Cerebellar cortex (tissue), 1 donor: ENCODE results near the gene PDPR.
A peak's percentile ranks its signal among the peaks of the same experiment; 100 is the strongest.
"Not testable (repeated sequence)": the region's sequence is repeated elsewhere in the genome, so short reads cannot be mapped to it uniquely, and the experiment has no call there.

Experiments
- DNase-seq: peaks from one replicate; pipeline ENCODE4 v3.0.0-alpha.2; 2015; ENCODE audit warnings: low spot score

PDPR gene

DNA sequence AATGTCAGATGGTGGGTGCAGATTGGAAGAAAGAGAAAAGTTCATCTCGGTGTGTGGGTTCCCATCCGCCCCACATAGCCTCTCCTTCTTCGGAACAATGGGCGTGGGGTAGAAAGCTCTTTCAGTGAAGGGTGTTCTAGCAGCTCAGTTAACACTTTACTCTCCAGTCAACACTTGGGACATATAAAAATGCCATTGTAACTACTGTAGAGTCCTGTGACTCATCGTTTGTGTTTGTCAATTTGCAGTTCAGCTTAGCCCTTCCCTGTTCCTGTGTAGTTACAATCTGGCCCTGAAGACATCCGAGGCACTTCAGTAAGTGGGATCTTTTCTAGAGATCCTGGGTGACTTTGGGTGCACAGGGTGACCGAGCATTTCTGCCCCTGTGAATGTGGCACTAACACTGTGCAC is 47.9 kb downstream of the PDPR start:
- DNase-seq = no peak

DNA sequence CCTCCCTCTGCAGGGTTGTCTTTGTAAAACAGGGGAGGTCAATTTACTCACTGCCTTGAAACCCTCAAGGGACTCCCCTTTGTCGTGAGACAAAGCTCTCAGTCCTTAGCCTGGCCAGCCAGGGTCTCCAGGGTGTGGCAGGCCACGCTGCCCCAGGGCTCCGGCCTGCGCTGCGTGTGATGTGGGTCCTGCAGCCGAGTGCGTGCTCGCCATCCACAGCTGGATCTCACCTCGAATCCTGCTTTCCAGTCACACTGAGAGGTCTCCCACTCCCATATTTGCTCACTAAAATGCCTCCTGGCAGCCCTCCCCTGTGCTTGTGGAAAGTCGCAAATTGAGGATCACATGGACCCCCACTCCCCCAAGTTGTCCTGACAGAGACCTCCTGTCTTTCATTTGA is 49.5 kb downstream of the PDPR start:
- no peak for DNase-seq

DNA sequence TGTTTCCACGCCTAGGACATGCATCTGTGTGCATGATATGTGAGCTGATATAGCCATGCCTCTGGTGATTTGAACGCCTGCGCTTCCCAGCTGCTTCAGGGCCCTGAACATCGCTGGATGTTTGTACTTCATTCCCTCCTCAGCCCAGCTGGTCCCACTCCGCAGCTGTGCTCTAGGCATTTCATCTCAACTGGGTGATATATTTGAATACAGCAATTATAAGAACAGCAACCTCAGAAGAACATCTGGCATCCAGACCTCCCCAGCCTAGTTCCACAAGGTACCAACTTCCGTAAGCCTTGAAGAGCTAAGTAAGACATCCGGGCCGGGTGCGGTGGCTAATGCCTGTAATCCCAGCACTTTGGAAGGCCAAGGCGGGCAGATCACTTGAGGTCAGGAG is 52.6 kb downstream of the PDPR start:
- DNase-seq = not testable (repeated sequence)

DNA sequence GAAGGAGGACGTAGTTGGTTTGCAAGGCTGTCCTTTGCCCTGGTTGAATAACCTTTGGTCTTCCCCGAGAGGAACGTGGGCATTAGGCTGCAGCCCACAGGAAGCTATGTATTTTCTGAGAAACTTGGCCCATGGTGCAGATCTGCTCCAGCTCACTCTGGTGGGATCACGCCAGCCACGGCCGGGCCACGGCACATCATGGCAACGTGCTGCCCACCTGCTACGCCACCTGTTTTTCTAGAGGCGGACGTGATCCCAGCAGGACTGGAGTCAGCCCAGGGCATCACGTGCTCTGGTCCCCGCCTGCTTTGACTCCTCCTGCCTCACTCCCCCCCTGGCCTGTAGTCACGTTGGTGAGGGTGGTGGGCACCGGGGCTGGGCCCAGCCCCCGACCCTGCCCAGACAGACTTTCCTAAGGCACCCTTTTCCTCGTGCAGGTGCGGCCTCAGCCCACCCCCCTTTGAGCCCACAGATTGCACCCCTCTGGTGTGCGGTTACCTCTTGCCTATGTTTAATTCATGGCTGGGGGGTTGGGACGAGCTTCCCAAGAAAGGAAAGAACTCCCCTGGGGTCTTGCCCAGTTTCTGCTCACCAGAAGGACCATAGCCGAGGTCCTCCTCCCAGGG is 59.2 kb downstream of the PDPR start, which contains the start of gene CLEC18C:
TSS of gene CLEC18C (plus strand) at position 576 of the 626 bp plus-strand sequence. CDS start 492 bp downstream, outside the sequence.
- DNase-seq = peak; percentile 52

DNA sequence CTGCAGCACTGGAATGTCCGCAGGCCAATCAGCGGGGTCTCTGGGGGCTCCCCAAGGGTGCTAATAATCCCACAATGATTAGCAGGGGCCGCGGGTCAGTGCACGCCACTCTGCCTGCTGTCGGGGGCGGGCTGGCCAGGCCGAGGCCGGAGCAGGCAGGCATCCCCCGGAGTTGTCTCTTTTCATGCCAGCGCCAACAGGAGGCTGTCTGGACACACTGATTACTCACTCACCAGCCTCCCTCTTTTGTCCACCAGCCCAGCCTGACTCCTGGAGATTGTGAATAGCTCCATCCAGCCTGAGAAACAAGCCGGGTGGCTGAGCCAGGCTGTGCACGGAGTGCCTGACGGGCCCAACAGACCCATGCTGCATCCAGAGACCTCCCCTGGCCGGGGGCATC is 59.8 kb downstream of the PDPR start:
- DNase-seq = not testable (repeated sequence)

DNA sequence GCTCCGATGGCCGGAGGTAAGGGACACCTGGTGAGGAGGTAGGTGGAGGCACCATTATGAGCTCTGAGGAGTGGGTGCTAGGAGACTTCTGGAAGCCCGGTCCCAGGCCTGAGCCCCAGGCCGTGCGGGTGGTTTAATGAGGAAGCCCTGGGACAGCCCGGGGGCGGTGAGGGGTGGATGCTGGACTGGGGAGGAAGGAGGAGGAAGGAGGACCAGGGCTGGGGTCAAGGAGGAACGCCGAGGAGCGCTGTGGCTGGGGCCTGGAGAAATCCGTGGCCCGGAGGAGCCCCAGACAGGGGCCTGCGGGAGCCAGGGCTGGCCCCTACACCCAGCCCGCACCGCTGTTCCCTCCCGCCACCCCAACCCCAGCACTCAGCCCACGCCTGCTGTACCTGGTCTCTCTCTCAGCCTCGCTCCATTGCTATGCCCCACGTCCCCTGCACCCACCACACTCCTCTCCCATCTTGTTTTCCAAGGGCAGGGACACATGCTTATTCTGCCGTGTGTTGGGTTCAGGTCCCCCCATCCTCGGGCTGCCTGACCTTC is 60.3 kb downstream of the PDPR start:
- DNase-seq = not testable (repeated sequence)

DNA sequence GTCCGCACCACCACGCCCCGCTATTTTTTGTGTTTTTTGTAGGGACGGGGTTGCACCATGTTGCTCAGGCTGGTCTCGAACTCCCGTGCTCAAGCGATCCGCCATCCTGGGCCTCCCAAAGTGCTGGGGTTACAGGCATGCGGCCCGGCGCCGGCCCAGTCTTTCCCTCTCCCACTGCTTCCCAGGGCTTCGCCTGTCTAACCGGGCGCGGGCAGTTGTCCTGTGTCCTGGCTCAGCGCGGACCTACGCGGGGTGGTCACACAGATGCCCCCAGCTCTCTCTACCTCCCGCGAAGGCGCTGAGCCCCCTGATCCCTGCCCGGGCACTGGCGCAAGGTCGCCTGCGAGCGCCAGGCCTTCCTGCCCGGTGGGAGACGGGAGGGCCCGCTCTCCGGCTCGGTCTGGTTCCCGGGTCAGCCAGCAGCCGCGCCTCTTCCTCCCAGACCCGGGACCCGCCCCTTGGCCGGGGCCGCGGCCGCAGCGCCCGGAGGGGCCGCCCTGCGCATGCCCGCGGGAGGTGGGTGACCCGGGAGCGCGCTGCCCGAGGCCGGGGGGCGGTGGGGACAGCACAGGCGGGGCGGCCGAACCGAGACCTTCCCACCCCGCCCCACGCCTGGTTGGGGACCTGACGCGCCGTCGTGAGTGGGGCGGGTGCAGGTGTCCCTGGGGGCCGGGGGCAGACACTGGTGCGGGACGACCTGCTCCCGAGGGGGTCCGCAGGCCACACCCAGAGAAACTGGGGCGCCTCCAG is 73.9 kb downstream of the PDPR start:
- not testable (repeated sequence) for DNase-seq

DNA sequence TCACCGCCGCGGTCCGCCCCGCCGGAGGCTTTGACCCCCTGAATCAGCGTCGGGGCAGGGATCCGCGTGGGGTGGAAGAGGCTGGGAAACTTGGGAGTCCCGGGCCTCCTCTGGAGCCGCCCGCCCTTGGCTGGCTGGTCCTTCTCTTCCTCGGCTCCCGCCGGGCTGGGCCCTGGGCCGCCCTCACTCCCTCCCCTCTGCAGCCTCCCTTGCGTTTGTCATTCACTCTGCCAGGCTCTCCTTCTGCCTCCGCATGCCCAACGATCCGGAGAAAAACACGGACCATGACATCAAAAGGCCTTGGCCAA is 74.4 kb downstream of the PDPR start:
- not testable (repeated sequence) for DNase-seq

DNA sequence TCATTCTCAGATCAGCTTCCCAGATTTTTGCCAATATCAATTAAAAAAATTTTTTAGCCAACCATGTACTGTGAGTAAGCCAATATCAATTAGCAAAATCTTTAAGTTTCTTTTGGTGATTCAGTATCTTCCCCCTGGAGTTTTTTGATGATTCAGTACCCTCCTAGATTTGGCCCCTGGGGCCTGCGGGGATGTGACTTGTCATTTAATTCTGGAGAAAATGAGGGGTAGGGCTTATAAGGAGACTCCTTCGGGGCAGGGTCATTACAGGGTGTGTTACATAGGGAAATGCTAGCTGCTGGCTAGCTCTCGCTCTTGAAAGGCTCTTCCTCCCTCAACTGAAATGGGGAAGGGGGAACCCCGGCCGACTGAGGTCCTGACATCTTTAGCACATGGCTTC is 76.4 kb downstream of the PDPR start:
- DNase-seq = not testable (repeated sequence)

DNA sequence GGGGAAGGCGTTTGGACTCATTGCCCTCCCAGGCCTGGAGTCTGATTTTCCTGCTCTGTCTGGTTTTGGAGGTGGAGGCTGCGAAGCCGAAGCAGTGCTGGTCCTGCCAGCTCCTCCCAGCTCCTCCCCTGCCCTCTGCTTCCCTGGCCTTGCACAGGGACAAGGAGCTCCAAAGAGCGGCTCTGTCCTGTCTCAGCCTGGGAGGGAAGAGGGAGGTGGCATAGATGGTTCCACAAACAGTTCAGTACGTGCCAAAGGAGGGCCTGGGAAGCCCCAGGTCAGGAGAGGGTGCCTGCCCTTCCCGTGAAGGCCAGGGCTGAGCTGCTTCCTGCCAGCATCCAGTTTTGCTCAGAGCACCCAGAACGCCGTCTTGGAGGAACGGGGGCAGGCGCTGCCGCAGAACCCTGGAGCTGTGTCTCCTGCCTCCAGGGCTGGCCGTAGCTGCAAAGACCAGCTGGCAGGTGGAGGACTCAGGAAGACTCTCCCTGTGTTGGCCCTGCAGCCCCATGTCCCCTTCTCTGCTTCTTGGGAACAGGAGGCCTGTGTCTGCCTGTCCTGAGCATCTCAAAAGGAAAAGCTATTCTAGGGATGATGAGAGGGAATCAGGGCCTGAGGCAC is 82.7 kb downstream of the PDPR start:
- DNase-seq = peak; percentile 11

DNA sequence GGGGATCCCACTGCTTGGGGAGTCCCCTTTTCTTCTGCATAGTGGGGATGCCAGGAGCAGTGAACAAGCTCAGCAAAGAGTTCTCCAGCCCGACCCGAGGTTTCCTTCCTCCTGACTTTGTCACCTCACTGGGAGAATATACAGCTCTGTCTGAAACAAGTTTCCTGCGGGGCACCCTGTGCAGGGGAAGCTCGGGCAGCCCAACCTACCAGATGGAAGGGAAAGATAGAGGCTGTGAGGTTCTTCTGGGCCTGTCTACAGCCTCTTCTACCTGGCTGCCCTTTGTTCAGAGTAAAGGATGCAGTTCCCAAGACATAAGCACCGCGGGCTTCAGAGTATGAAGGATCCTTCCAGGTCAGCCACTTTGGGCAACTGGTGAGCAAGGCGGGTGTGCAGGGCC is 83.5 kb downstream of the PDPR start:
- DNase-seq = not testable (repeated sequence)

DNA sequence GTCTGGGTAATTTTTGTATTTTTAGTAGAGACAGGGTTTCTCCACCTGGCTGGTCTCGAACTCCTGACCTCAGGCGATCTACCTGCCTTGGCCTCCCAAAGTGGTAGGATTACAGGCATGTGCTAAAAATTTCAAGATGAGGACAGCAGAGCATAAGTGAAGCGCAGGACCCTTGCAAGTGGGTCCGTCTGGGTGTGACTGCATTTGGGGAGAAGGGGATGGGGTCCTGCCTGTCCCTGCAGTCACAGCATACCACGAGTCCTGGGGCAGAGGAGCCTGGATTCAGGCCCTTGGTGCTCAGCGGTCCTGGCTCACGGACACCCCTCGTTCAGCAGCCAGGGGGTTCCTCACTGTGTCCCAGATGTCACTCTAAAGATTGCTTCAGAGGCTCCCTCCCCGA is 84.1 kb downstream of the PDPR start:
- DNase-seq = not testable (repeated sequence)

DNA sequence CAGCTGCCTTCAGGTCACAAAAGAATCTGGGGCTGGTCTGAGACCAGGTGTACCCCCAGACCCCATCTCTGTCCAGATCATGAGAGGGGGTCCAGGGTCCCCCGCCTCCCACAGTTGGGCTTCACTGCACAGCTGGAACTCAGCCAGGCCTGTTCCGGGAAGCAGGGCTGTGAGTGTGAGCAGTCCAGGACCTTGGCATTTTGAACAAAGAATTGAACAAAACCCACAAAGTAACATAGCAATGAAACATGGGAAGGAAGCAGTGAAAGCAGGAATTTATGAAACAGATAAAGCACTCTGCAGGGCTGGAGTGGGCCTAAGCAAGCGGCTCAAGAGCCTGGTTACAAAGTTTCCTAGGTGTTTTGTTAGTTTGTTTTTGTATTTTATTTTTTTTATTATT is 84.5 kb downstream of the PDPR start:
- DNase-seq = not testable (repeated sequence)

DNA sequence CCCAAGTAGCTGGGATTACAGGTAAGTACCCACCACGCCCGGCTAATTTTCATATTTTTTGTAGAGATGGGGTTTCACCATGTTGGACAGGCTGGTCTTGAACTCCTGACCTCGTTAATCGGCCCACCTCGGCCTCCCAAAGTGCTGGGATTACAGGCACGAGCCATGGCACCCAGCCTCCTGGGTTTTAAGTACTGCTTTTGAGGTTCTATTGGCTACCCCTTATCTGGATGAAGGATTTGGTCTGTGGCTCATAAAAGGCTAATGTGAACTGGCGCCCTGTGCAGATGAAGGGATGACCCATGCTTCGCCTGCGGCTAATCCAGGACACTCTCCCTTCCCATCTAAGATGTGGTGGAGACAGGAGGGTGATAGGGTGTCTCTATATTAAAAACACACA is 85.0 kb downstream of the PDPR start:
- not testable (repeated sequence) for DNase-seq

DNA sequence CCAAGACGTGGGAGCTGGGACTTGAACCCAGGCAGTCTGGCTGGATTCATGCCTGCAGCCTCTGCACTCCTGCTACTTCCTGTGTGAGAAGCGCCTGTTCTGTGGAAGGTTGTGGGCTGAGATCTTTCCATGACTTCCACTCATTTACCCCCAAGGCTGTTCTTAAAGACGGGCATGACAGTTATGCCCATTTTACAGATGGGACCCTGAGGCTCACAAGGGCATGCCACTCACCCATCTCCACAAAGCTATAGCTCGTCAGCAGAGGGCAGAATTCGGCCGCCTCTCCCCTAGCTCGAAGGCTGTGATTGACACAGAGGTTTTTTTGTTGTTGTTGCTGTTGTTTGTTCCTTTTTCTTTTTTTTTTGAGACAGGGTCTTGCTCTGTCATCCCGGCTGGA is 85.9 kb downstream of the PDPR start:
- not testable (repeated sequence) for DNase-seq

DNA sequence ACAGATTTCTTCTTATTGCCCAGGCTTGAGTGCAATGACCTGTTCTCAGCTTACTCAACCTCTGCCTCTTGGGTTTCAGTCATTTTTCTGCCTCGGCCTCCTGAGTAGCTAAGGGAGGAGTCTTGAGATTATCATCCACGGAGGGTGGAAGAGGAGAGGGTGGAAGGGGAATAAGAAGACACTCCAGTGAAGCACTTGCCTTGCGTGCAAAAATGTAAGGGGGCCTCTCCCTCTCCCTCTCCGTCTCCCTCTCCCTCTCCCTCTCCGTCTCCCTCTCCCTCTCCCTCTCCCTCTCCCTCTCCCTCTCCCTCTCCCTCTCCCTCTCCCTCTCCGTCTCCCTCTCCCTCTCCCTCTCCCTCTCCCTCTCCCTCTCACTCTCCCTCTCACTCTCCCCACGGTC is 89.4 kb downstream of the PDPR start:
- not testable (repeated sequence) for DNase-seq

DNA sequence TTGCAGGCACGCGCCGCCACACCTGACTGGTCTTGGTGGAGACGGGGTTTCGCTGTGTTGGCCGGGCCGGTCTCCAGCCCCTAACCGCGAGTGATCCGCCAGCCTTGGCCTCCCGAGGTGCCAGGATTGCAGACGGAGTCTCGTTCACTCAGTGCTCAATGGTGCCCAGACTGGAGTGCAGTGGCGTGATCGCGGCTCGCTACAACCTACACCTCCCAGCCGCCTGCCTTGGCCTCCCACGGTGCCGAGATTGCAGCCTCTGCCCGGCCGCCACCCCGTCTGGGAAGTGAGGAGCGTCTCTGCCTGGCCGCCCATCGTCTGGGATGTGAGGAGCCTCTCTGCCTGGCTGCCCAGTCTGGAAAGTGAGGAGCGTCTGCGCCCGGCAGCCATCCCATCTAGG is 89.9 kb downstream of the PDPR start:
- DNase-seq = not testable (repeated sequence)

DNA sequence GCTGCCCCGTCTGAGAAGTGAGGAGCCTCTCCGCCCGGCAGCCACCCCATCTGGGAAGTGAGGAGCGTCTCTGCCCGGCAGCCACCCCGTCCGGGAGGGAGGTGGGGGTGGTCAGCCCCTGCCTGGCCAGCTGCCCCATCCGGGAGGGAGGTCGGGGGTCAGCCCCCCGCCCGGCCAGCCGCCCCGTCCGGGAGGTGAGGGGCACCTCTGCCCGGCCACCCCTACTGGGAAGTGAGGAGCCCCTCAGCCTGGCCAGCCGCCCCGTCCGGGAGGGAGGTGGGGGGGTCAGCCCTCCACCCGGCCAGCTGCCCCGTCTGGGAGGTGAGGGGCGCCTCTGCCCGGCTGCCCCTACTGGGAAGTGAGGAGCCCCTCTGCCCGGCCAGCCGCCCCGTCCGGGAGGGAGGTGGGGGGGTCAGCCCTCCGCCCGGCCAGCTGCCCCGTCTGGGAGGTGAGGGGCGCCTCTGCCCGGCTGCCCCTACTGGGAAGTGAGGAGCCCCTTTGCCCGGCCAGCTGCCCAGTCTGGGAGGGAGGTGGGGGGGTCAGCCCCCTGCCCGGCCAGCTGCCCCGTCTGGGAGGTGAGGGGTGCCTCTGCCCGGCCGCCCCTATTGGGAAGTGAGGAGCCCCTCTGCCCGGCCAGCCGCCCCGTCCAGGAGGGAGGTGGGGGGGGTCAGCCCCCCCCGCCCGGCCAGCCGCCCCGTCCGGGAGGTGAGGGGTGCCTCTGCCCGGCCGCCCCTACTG is 90.7 kb downstream of the PDPR start:
- DNase-seq = not testable (repeated sequence)

DNA sequence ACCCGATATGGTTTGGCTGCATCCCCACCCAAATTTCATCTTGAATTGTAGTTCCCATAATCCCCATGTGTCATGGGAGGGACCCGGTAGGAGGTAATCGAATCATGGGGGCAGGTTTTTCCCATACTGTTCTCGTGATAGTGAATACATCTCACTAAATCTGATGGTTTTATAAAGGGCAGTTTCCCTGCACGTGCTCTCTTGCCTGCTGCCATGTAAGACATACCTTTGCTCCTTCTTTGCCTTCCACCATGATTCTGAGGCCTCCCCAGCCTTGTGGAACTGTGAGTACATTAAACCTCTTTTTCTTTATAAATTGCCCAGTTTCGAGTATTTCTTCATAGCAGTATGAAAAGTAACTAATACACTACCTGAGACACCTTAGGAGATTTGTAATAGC is 92.2 kb downstream of the PDPR start:
- DNase-seq = not testable (repeated sequence)
